Ishikawa (cell line): ENCODE results near the gene PCSK1.

Experiments used
- CEBPB ChIP-seq: IDR thresholded peaks from 2 replicates; pipeline ENCODE4 v1.6.1; 2012
- CREB1 ChIP-seq: IDR thresholded peaks from 2 replicates; pipeline ENCODE4 v1.6.1; 2012; ENCODE audit warnings: low read depth
- EGR1 ChIP-seq: IDR thresholded peaks from 2 replicates; pipeline ENCODE4 v1.6.1; 2012
- EP300 ChIP-seq: IDR thresholded peaks from 2 replicates; pipeline ENCODE4 v1.6.1; 2012; ENCODE audit warnings: borderline replicate concordance
- FOXM1 ChIP-seq: IDR thresholded peaks from 2 replicates; pipeline ENCODE4 v1.6.1; 2012; ENCODE audit warnings: low read depth, borderline replicate concordance
- NFIC ChIP-seq: IDR thresholded peaks from 2 replicates; pipeline ENCODE4 v1.6.1; 2012
- RAD21 ChIP-seq: IDR thresholded peaks from 2 replicates; pipeline ENCODE4 v1.6.1; 2012; ENCODE audit warnings: low read depth
- TAF1 ChIP-seq: IDR thresholded peaks from 2 replicates; pipeline ENCODE4 v1.6.1; 2012; ENCODE audit warnings: low read depth, mild to moderate bottlenecking
- TCF12 ChIP-seq: IDR thresholded peaks from 2 replicates; pipeline ENCODE4 v1.6.1; 2012; ENCODE audit warnings: low read depth
- TEAD4 ChIP-seq: IDR thresholded peaks from 2 replicates; pipeline ENCODE4 v1.6.1; 2012
- USF1 ChIP-seq: IDR thresholded peaks from 2 replicates; pipeline ENCODE4 v1.6.1; 2012
- YY1 ChIP-seq: IDR thresholded peaks from 2 replicates; pipeline ENCODE4 v1.6.1; 2012; ENCODE audit warnings: low read depth
- ZBTB7A ChIP-seq: IDR thresholded peaks from 2 replicates; pipeline ENCODE4 v1.6.1; 2012; ENCODE audit warnings: low read depth
- TF ChIP-seq, protein P1 (sequence below): IDR thresholded peaks from 2 replicates; pipeline ENCODE4 v1.6.1; 2012; ENCODE audit warnings: low read depth, mild to moderate bottlenecking
- TF ChIP-seq, protein P2 (sequence below): IDR thresholded peaks from 2 replicates; pipeline ENCODE4 v1.6.1; 2012

Gene PCSK1

DNA sequence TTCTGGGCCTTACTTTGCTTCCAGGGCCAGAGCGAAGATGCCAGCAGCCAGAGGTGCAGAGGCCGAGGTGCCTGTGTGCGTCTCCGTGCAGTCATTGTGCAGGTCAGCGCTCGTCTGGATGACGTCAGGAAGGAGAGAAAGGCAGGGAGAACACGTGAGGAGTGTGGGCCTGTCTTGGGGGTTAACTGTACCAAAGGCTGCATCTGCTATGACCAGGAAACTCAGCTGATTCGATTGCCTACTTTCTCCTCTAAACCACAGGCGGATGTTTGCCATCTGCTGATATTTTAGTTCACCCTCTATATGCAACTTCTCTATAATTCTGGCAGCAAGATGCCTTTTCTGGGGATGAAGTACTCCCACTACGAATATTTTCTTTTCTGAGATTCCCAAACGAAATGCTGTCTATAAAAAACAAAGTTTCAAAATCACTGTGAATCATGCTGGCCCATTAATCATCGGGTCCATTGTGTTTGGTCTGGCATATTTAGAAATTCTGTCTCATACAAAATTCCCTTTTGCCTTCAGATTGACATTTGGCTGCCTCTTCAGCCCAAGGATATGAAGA, 24.8 kb downstream of the PCSK1 start:
- TF ChIP-seq USF1 (no peak), CREB1 (no peak)

DNA sequence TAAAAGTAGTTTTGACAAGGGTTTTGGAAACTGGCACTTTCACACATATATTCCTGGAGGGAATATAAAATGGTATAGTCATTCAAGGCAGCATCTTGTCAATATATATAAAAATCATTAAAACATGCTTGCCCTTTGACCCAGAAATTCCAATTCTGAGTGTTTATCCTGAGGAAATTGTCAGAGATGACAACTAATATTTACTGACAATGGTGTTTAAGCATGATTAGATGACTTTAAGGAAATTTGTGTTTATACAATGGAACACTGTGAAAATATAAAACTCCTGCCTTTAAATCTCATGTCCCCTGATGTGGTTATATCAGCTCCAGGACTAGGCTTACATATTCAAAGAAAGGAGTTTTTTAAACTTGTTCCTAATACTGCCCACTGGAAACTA, 25.6 kb downstream of the PCSK1 start:
- TF ChIP-seq, protein P1, sequence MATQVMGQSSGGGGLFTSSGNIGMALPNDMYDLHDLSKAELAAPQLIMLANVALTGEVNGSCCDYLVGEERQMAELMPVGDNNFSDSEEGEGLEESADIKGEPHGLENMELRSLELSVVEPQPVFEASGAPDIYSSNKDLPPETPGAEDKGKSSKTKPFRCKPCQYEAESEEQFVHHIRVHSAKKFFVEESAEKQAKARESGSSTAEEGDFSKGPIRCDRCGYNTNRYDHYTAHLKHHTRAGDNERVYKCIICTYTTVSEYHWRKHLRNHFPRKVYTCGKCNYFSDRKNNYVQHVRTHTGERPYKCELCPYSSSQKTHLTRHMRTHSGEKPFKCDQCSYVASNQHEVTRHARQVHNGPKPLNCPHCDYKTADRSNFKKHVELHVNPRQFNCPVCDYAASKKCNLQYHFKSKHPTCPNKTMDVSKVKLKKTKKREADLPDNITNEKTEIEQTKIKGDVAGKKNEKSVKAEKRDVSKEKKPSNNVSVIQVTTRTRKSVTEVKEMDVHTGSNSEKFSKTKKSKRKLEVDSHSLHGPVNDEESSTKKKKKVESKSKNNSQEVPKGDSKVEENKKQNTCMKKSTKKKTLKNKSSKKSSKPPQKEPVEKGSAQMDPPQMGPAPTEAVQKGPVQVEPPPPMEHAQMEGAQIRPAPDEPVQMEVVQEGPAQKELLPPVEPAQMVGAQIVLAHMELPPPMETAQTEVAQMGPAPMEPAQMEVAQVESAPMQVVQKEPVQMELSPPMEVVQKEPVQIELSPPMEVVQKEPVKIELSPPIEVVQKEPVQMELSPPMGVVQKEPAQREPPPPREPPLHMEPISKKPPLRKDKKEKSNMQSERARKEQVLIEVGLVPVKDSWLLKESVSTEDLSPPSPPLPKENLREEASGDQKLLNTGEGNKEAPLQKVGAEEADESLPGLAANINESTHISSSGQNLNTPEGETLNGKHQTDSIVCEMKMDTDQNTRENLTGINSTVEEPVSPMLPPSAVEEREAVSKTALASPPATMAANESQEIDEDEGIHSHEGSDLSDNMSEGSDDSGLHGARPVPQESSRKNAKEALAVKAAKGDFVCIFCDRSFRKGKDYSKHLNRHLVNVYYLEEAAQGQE = no peak
- TF ChIP-seq EP300 = no peak
- no peak for TF ChIP-seq TCF12
- TF ChIP-seq, protein P2, sequence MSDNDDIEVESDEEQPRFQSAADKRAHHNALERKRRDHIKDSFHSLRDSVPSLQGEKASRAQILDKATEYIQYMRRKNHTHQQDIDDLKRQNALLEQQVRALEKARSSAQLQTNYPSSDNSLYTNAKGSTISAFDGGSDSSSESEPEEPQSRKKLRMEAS = no peak
- no peak for TF ChIP-seq CREB1
- no peak for TF ChIP-seq TEAD4
- no peak for TF ChIP-seq YY1
- TF ChIP-seq NFIC = no peak
- no peak for TF ChIP-seq EGR1
- no peak for TF ChIP-seq RAD21
- TF ChIP-seq USF1 = no peak
- TF ChIP-seq CEBPB = no peak
- TF ChIP-seq ZBTB7A = no peak

GRCh38 chr5:96404191-96404867, 28.7 kb downstream of the PCSK1 start:
- no peak for TF ChIP-seq FOXM1
- TF ChIP-seq NFIC = no peak
- TF ChIP-seq TEAD4 = no peak
- no peak for TF ChIP-seq EGR1
- TF ChIP-seq CREB1 = no peak
- no peak for TF ChIP-seq RAD21
- no peak for TF ChIP-seq YY1
- no peak for TF ChIP-seq USF1
- no peak for TF ChIP-seq CEBPB
- TF ChIP-seq TAF1 = no peak

GRCh38 chr5:96402500-96402899, 30.5 kb downstream of the PCSK1 start:
- TF ChIP-seq TCF12 (no peak), CREB1 (no peak), TAF1 (no peak), USF1 (no peak), NFIC (no peak), EP300 (no peak), TEAD4 (no peak), EGR1 (no peak), FOXM1 (no peak), CEBPB (no peak), YY1 (no peak), RAD21 (no peak)
- TF ChIP-seq, protein P1 = no peak
- TF ChIP-seq, protein P2 = no peak

DNA sequence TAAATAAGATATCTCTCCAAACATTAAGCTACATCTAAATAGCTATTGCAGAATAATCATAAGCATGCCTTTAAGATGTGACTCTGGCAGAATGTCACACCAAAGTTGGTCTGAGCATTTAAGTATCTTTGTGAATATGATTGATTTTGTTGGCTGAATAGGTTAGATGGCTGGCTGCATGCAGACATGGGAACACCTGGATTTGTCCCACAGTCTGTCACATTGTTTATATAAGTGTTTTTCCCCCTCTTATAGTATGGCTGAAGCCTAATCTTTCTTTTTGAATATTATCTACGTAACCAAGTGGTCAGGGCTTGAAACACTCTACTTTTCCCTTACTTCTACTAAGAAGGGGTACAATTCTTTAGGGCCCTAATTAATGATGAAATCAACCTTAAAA, 36.2 kb downstream of the PCSK1 start:
- TF ChIP-seq ZBTB7A = no peak
- no peak for TF ChIP-seq TEAD4
- no peak for TF ChIP-seq TAF1
- TF ChIP-seq EGR1 = no peak
- TF ChIP-seq, protein P1 = no peak
- no peak for TF ChIP-seq USF1
- no peak for TF ChIP-seq CEBPB
- no peak for TF ChIP-seq YY1
